ENCODE data around the gene KIF12. TPM values are rescaled to one million over a fixed set of nuclear protein-coding genes. Genes with fewer than 3 reads are reported as not detected.

The KIF12 gene
- total and polyA plus RNA-seq, 9 donors, result 0.54 to 17.8 (median 2.0) TPM; not detected in 1

GRCh38 chr9:114089206-114089840, 9.8 kb downstream of the KIF12 start:
- Histone ChIP-seq H3K4me3 (no peak overlapping the region), H3K9me3 (no peaks in the 10 kb centered on the region), H3K27ac (no peak overlapping the region), H3K4me1 (ENCODE audit: insufficient read depth) (no peaks in the 10 kb centered on the region), H3K27me3 (no peaks in the 10 kb centered on the region), H3K36me3 (no peaks in the 10 kb centered on the region)
- no peak for DNase-seq
- WGBS, 3 donors, result 86 to 88% (median 87%) methylated on average over 4 of the region's 4 CpGs
- no peak for TF ChIP-seq CTCF (IDR thresholded peaks at IDR 0.05)
- TF ChIP-seq EP300 (IDR thresholded peaks at IDR 0.05), result no peak
- TF ChIP-seq POLR2A (IDR thresholded peaks at IDR 0.05), result no peak
- intact Hi-C loops (cut with DNase I), result no loop called here

DNA sequence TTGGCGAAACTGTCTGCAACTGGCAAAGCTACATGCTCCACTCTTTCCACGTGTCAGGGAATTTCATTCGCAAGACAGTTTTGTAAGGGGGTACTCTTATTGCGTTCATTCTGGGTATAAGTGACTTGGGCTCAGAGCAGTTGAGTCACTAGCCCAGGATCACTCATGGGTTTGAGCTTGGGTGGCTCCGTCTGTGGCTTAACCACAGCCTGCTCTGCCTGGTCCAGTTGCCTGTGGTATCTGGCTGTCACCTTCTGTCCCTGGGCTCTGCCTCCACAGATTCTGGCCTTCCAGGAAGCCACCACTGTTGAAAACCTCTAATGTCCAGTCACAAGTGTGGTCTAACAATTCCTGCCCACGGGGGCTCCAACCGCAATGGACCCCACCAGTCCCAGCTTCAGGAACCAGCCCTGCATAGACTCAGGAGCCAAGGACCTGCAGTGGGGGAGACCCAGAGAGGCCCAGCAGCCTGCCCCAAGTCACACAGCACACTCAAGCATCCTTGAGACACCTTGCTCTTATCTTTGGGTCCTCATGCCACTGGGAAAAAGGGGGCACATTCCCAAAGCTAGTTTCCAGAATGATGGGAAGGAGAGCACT, 10.4 kb downstream of the KIF12 start:
- WGBS, 3 donors, result 90 to 91% (median 91%) methylated on average over 7 of the region's 7 CpGs
- no peak for DNase-seq
- H3K27me3 ChIP-seq, result no peaks in the 10 kb centered on the region
- no peak for TF ChIP-seq EP300 (IDR thresholded peaks at IDR 0.05)
- no peak for TF ChIP-seq CTCF (IDR thresholded peaks at IDR 0.05)
- no peak for TF ChIP-seq POLR2A (IDR thresholded peaks at IDR 0.05)
- no peak overlapping the region for H3K4me3 ChIP-seq
- H3K4me1 ChIP-seq (ENCODE audit: insufficient read depth), result no peaks in the 10 kb centered on the region
- intact Hi-C loops (cut with DNase I), result no loop called here
- H3K27ac ChIP-seq, result no peak overlapping the region
- no peaks in the 10 kb centered on the region for H3K9me3 ChIP-seq
- no peaks in the 10 kb centered on the region for H3K36me3 ChIP-seq

DNA sequence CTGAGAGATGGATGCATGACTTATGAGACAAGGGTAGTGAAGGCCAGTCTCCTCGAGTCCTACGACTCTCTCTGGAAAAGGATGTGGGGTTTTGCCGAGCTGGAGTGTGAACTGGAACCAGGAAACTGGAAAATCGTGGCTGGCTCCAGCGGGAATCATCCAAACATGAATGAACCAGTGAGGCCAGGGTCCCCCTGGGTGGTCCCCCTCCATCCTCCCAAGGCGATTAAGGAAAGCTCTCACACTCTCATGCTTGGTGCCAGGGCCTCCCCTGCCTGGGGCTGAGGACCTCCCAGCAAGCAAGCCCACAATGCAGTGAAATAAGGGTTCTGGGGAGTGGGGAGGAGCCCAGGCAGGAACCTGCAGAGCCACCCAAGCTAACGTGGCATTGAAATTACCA, 11.4 kb downstream of the KIF12 start:
- Histone ChIP-seq H3K4me1 (ENCODE audit: insufficient read depth) (no peaks in the 10 kb centered on the region), H3K4me3 (no peak overlapping the region), H3K27ac (no peak overlapping the region), H3K27me3 (no peaks in the 10 kb centered on the region), H3K9me3 (no peaks in the 10 kb centered on the region), H3K36me3 (no peaks in the 10 kb centered on the region)
- 64 to 76% (median 76%) methylated on average over 7 of the region's 7 CpGs for WGBS, 3 donors
- TF ChIP-seq EP300 (IDR thresholded peaks at IDR 0.05), result no peak
- no peak for TF ChIP-seq CTCF (IDR thresholded peaks at IDR 0.05)
- no peak for TF ChIP-seq POLR2A (IDR thresholded peaks at IDR 0.05)
- intact Hi-C loops (cut with DNase I), result no loop called here
- DNase-seq, result no peak

DNA sequence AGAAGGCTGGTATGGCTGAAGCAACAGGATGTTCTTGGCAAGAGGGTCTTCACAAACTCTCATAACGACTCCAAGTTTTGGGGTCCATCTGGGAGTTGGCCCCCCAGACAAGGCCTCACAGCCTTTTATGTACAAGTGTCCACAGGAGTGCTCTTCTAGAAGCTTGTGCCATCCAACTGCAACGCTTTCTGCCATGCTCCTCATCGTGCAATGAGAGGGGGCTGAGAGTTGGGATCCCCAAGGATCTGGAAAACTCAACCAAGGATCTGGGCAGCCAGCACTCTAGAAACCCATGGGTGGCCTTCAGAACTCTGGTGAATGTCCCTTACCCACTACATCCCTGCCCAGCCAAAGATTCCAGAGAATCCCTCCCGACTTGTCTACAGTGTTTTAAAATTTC, 12.5 kb downstream of the KIF12 start:
- no peak for DNase-seq
- H3K4me3 ChIP-seq, result no peak overlapping the region
- no peak for TF ChIP-seq CTCF (IDR thresholded peaks at IDR 0.05)
- TF ChIP-seq EP300 (IDR thresholded peaks at IDR 0.05), result no peak
- TF ChIP-seq POLR2A (IDR thresholded peaks at IDR 0.05), result no peak
- H3K27me3 ChIP-seq, result no peaks in the 10 kb centered on the region
- WGBS, 3 donors, result 89 to 96% (median 93%) methylated on average over 4 of the region's 4 CpGs
- H3K9me3 ChIP-seq, result no peaks in the 10 kb centered on the region
- no peaks in the 10 kb centered on the region for H3K4me1 ChIP-seq (ENCODE audit: insufficient read depth)
- intact Hi-C loops (cut with DNase I), result no loop called here
- no peak overlapping the region for H3K27ac ChIP-seq
- H3K36me3 ChIP-seq, result no peaks in the 10 kb centered on the region

All from ovary (tissue), 9 donors.